K562 (cell line): ENCODE results near the gene NFKB2. TPM values are rescaled to one million over a fixed set of nuclear protein-coding genes. Genes with fewer than 3 reads are reported as not detected.
A peak's percentile ranks its signal among the peaks of the same experiment; 100 is the strongest.

Experiments
- ARNT ChIP-seq, 2 experiments: fragments of 450-650 bp; IDR thresholded peaks; 2 replicates each; pipeline ENCODE4 v1.6.1; 2016; ENCODE audit warnings: mild to moderate bottlenecking in 1 of 2
- BHLHE40 ChIP-seq: IDR thresholded peaks from 2 replicates; pipeline ENCODE4 v1.6.1; 2011; ENCODE audit warnings: low read length, improper control_type of control experiment
- CBFA2T3 ChIP-seq: fragments of 450-650 bp; IDR thresholded peaks from 2 replicates; pipeline ENCODE4 v1.6.1; 2017
- CCNT2 ChIP-seq: IDR thresholded peaks from 2 replicates; pipeline ENCODE4 v1.6.1; 2011; ENCODE audit warnings: borderline replicate concordance, low read depth, mild to moderate bottlenecking, moderate library complexity, mixed read lengths, low read length; ENCODE audit not compliant: insufficient read length; ENCODE audit errors: extremely low read depth
- CREB3L1 ChIP-seq: fragments of 450-650 bp; IDR thresholded peaks from 2 replicates; pipeline ENCODE4 v1.6.1; 2014; ENCODE audit warnings: low read depth, mild to moderate bottlenecking, moderate library complexity, borderline replicate concordance
- CTBP1 ChIP-seq: fragments of 450-650 bp; IDR thresholded peaks from 2 replicates; pipeline ENCODE4 v1.6.1; 2016; ENCODE audit warnings: borderline replicate concordance
- FOXJ3 ChIP-seq: sonication (generic); formaldehyde crosslinking; IDR thresholded peaks from 2 replicates; pipeline ENCODE4 v1.4.0; 2020; ENCODE audit warnings: mild to moderate bottlenecking, missing genetic modification reagents
- GMEB1 ChIP-seq: fragments of 250-450 bp; sonication (Bioruptor Pico); IDR thresholded peaks from 2 replicates; pipeline ENCODE4 v1.4.0; 2020; ENCODE audit warnings: mild to moderate bottlenecking
- HDGF ChIP-seq: fragments of 450-650 bp; IDR thresholded peaks from 2 replicates; pipeline ENCODE4 v1.6.1; 2016
- NEUROD1 ChIP-seq: fragments of 150-350 bp; IDR thresholded peaks from 2 replicates; pipeline ENCODE4 v1.6.1; 2014; ENCODE audit warnings: borderline replicate concordance, low read length, low read depth; ENCODE audit not compliant: partially characterized antibody
- NFE2 ChIP-seq: IDR thresholded peaks from 2 replicates; pipeline ENCODE4 v1.6.1; 2014; ENCODE audit warnings: antibody characterized with exemption, low read depth
- POLR2A ChIP-seq: fragments of 450-650 bp; conservative IDR thresholded peaks from 2 replicates; pipeline ENCODE4 v1.6.1; 2016
- STAG1 ChIP-seq: sonication (generic); formaldehyde crosslinking; IDR thresholded peaks from 2 replicates; pipeline ENCODE4 v1.5.0; 2020; ENCODE audit warnings: missing genetic modification reagents, borderline replicate concordance
- TEAD1 ChIP-seq, 2 experiments: fragments of 450-650 bp in 1 of 2; sonication (generic) in 1 of 2; formaldehyde crosslinking; IDR thresholded peaks; 2 replicates each; pipeline versions ENCODE4 v1.4.0 to v1.8.0; 2020 to 2022; ENCODE audit warnings: mild to moderate bottlenecking in 2 of 2, missing genetic modification reagents in 1 of 2
- TOE1 ChIP-seq, 2 experiments: fragments of 450-650 bp in 1 of 2; sonication (generic) in 1 of 2; formaldehyde crosslinking in 1 of 2; IDR thresholded peaks; 2 replicates each; pipeline versions ENCODE4 v1.7.1 to v1.8.0; 2016 to 2022; ENCODE audit warnings: borderline replicate concordance in 2 of 2, mild to moderate bottlenecking in 2 of 2, antibody characterized with exemption in 1 of 2, inconsistent platforms in 1 of 2, low read depth in 1 of 2, missing genetic modification reagents in 1 of 2, moderate library complexity in 1 of 2
- ZBTB7A ChIP-seq: IDR thresholded peaks from 2 replicates; pipeline ENCODE4 v1.6.1; 2011; ENCODE audit warnings: low read depth, mild to moderate bottlenecking, low read length, moderate library complexity, borderline replicate concordance; ENCODE audit not compliant: control insufficient read depth
- ZFX ChIP-seq: sonication (generic); formaldehyde crosslinking; IDR thresholded peaks from 2 replicates; pipeline ENCODE4 v1.8.0; 2022; ENCODE audit warnings: mild to moderate bottlenecking, missing genetic modification reagents, moderate library complexity
- ZKSCAN8 ChIP-seq: fragments of 200-800 bp; sonication (Bioruptor generic); IDR thresholded peaks from 2 replicates; pipeline ENCODE4 v1.6.1; 2016; ENCODE audit warnings: missing genetic modification characterization, missing compliant biosample characterization
- ZNF311 ChIP-seq: fragments of 250-450 bp; sonication (Bioruptor Pico); IDR thresholded peaks from 2 replicates; pipeline ENCODE4 v1.4.0; 2020; ENCODE audit warnings: mild to moderate bottlenecking, moderate library complexity
- polyA plus RNA-seq, 8 experiments: library from polyadenylated mRNA; depleted of rRNA in 4 of 8; stranded (reverse) in 5 of 8; unstranded in 3 of 8; fragments of >200 nt; fragmentation: Nextera tagmentation in 2 of 8; fragmentation: Illumina TruSeq in 1 of 8; extraction: Ambion mirVana in 2 of 8; extraction: Trizol in 1 of 8; gene quantifications; 2 replicates each; pipeline versions ENCODE4 v1.2.1 to v1.2.3, GENCODE V29; 2011 to 2014; ENCODE audit warnings: inconsistent platforms in 1 of 8, missing spikeins in 1 of 8
- total RNA-seq, 7 experiments: library from RNA; depleted of rRNA in 6 of 7; stranded (reverse); fragments of >200 nt in 6 of 7; fragmentation: Illumina TruSeq in 2 of 7; extraction: Trizol in 2 of 7; gene quantifications; 2 replicates each; pipeline versions ENCODE4 v1.2.1 to v1.2.3, GENCODE V29; 2011 to 2021; ENCODE audit warnings: low replicate concordance in 1 of 7
- TF ChIP-seq, protein P1 (sequence below): IDR thresholded peaks from 2 replicates; pipeline ENCODE4 v1.6.1; 2011; ENCODE audit warnings: borderline replicate concordance, low read depth, mild to moderate bottlenecking, moderate library complexity, low read length; ENCODE audit not compliant: insufficient read depth, poor library complexity, severe bottlenecking
- TF ChIP-seq, protein P2 (sequence below): sonication (generic); formaldehyde crosslinking; IDR thresholded peaks from 2 replicates; pipeline ENCODE4 v1.8.1; 2023; ENCODE audit warnings: mild to moderate bottlenecking, missing genetic modification reagents

The NFKB2 gene
- total and polyA plus RNA-seq, 9 of the 15 experiments (the other 6 are each of a cell fraction or from before 2014, with no cell fraction given), result 0.07 to 20.3 (median 7.9) TPM

- TF ChIP-seq CCNT2 (peak; percentile 73), CTBP1 (peak; percentile 95), FOXJ3 (CRISPR knock-in tag) (no peak), NEUROD1 (peak; percentile 71), CREB3L1 (peak; percentile 96), BHLHE40 (peak; percentile 32; the same call in 1 of the 2 replicates), ZNF311 (CRISPR knock-in tag) (no peak), CBFA2T3 (no peak), GMEB1 (CRISPR knock-in tag) (peak; percentile 91), POLR2A (no peak; the same call in 1 of the 2 replicates), STAG1 (peak; percentile 44; the same call in 1 of the 2 replicates), ZFX (peak; percentile 88), ZBTB7A (peak; percentile 52; the same call in 1 of the 2 replicates), HDGF (no peak), TEAD1 (CRISPR knock-in tag; IDR thresholded peaks at IDR 0.05) (peak in 1 of 2 experiments; percentile 61; a peak in 1 of 4 replicates), ZKSCAN8 (CRISPR knock-in tag) (no peak), ARNT (IDR thresholded peaks at IDR 0.05) (no peak), NFE2 (0 out of 2 replicates have a peak, but pooled peaks have one; percentile 12), TOE1 (IDR thresholded peaks at IDR 0.05; ENCODE audit: borderline replicate concordance) (no peak), TOE1 (CRISPR knock-in tag; IDR thresholded peaks at IDR 0.05; ENCODE audit: borderline replicate concordance, low read depth) (no peak)
- TF ChIP-seq, protein P1, sequence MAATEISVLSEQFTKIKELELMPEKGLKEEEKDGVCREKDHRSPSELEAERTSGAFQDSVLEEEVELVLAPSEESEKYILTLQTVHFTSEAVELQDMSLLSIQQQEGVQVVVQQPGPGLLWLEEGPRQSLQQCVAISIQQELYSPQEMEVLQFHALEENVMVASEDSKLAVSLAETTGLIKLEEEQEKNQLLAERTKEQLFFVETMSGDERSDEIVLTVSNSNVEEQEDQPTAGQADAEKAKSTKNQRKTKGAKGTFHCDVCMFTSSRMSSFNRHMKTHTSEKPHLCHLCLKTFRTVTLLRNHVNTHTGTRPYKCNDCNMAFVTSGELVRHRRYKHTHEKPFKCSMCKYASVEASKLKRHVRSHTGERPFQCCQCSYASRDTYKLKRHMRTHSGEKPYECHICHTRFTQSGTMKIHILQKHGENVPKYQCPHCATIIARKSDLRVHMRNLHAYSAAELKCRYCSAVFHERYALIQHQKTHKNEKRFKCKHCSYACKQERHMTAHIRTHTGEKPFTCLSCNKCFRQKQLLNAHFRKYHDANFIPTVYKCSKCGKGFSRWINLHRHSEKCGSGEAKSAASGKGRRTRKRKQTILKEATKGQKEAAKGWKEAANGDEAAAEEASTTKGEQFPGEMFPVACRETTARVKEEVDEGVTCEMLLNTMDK, result peak; percentile 69
- TF ChIP-seq, protein P2, sequence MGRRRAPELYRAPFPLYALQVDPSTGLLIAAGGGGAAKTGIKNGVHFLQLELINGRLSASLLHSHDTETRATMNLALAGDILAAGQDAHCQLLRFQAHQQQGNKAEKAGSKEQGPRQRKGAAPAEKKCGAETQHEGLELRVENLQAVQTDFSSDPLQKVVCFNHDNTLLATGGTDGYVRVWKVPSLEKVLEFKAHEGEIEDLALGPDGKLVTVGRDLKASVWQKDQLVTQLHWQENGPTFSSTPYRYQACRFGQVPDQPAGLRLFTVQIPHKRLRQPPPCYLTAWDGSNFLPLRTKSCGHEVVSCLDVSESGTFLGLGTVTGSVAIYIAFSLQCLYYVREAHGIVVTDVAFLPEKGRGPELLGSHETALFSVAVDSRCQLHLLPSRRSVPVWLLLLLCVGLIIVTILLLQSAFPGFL (CRISPR knock-in tag), result no peak
Observed at GRCh38 chr10:102399217-102400021, 3.9 kb downstream of the NFKB2 start (continued).
